ENCODE data around the gene PPP2R3B.
"Not testable (repeated sequence)": the region's sequence is repeated elsewhere in the genome, so short reads cannot be mapped to it uniquely, and the experiment has no call there.

Gene PPP2R3B, protein sequence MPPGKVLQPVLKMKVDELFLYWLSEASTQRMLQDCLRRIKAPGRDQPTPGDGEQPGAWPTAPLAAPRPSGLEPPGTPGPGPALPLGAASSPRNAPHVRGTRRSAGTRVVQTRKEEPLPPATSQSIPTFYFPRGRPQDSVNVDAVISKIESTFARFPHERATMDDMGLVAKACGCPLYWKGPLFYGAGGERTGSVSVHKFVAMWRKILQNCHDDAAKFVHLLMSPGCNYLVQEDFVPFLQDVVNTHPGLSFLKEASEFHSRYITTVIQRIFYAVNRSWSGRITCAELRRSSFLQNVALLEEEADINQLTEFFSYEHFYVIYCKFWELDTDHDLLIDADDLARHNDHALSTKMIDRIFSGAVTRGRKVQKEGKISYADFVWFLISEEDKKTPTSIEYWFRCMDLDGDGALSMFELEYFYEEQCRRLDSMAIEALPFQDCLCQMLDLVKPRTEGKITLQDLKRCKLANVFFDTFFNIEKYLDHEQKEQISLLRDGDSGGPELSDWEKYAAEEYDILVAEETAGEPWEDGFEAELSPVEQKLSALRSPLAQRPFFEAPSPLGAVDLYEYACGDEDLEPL

GRCh38 chrX:386768-387575, at the start of gene PPP2R3B:
TSS of gene PPP2R3B (minus strand) at chrX:386907. CDS start at chrX:386691, 216 bp downstream.
- DNase-seq: peak; percentile 99

DNA sequence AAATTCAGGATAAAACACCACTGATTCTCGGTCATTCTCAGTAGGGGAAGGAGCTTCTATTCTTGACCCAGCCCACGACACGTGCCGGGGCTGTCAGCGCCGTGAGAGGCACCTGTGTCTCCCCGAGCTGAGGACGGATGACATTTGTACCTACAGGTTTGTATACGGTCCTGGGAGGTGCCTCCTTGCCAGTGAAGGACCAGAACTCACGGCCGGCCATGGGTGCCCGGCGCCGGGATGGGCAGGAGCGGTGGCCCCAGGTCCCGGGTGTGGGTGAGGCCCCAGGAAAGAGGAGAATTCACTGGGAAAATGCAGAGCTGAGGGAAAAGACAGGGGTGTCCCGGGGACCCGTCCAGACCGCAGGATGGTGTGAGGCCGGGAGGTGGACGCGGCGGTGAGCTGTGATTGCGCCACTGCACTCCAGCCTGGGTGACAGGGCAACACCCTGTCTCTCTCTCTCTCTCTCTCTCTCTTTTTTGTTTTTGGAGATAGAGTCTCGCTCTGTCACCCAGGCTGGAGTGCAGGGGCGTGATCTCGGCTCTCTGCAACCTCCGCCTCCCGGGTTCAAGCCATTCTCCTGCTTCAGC, 48.9 kb upstream of the PPP2R3B start:
- DNase-seq: no peak

DNA sequence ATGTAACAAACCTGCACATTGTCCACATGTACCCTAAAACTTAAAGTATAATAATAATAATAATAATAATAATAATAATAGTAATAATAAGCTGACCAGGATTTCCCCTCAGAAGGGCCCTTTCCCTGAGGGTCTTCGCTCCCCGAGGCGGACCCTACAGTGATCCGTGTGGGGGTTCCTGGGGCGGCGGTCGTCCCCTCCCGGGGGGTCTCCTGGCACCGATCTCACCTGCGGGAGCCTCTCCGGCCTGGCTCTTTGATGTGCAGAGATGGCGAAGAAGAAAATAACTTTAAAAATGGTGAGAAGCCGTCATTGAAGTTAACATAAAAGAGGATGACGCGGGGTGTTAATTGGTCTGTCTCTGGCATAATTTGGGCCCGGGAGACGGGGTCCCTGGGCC, 48.2 kb upstream of the PPP2R3B start:
- no peak for DNase-seq

DNA sequence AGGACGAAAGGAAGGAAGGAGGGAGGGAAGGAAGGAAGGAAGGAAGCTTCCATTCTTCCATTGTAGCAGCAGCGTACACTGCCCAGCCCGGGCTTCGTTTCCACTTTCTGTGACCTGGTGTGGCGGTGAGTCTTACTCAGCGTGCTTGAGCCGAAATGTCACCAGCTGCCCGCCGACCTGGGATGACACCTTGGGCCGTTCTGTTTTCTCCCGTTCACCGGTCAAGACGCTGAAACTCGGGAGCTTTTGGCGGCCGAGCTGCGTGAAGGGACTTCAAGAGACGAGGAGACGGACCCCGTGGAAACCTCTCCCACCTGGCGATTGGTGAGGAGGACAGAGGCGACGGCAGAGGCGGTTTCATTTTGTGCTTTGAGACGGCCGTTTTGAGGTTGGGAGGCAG, 47.1 kb upstream of the PPP2R3B start:
- DNase-seq: no peak

DNA sequence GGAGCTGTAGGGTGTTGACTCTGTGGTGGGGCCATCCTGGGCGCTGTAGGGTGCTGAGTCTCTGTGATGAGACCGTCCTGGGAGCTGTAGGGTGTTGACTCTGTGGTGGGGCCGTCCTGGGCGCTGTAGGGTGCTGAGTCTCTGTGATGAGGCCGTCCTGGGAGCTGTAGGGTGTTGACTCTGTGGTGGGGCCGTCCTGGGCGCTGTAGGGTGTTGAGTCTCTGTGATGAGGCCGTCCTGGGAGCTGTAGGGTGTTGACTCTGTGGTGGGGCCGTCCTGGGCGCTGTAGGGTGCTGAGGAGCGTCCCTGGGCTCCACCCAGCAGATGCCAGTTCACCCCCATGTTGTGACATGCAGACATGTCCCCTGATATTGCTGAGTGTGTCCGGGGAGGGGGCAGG, 46.0 kb upstream of the PPP2R3B start:
- not testable (repeated sequence) for DNase-seq

DNA sequence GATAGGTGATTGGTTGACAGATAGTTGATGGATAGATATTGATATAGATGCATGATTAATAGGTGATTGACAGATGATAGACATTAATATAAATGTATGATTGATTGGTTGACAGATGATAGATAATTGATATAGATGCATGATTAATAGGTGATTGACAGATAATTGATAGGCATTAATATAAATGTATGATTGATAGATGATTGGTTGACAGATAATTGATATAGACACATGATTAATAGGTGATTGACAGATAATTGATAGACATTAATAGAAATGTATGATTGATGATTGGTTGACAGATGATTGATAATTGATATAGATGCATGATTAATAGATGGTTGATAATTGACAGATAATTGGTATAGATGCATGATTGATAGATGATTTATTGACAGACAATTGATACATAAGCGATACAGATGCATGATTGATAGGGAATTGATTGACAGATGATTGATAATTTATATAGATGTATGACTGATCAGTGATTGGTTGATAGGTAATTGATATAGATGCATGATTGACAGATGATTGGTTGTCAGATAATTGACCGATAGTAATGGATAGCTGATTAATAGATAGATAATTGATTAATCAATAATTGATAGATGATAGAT, 44.9 kb upstream of the PPP2R3B start:
- DNase-seq: no peak

DNA sequence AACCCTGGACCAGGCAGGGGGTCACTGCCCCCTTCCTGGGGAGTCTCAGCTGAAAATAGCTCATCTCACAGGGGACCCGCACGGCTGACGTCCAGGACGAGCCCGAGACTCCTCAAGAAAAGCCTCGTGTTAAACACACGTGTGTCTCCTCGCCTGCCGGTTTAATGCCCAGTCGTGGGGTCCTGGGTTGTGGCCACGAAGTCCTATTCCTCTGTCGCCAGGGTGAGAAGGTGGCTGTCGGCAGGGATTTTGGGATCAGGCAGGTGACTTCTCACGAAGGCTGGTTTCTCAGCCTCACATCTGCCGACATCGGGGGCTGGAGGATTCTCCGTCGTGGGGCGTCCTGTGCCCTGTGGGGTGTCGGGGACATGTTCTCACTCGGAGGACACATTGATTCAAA, 44.3 kb upstream of the PPP2R3B start:
- no peak for DNase-seq

- no peak for DNase-seq
Observed at GRCh38 chrX:429266-429825, 42.6 kb upstream of the PPP2R3B start.

- peak; percentile 33 for DNase-seq
Observed at GRCh38 chrX:427812-428725, 41.4 kb upstream of the PPP2R3B start.

- no peak for DNase-seq
Observed at GRCh38 chrX:426881-427280, 40.2 kb upstream of the PPP2R3B start.

DNA sequence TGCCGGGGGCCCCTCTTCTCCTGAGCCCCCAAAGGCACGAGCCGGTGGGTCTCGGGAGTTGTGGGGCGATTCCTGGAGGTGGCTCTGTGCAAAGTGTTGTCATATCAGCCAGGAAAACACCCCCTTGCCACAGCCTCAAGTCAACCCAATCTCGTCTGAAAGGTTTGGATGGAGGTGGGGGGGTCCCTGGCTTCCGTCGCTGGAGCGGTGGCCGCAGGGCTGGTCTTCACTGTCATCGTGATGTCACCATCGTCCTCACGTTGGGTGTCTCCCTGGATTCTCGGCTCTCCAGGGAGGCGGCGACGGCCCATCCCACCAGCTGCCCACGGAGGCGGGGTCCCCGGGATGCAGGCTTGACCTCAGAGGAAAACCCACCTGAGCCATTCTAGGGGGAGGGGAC, 38.3 kb upstream of the PPP2R3B start:
- no peak for DNase-seq

- DNase-seq: no peak
Observed at GRCh38 chrX:421646-422391, 35.1 kb upstream of the PPP2R3B start.

GRCh38 chrX:420496-421223, 34.0 kb upstream of the PPP2R3B start:
- DNase-seq: no peak

GRCh38 chrX:418927-419729, 32.4 kb upstream of the PPP2R3B start:
- DNase-seq: no peak

DNA sequence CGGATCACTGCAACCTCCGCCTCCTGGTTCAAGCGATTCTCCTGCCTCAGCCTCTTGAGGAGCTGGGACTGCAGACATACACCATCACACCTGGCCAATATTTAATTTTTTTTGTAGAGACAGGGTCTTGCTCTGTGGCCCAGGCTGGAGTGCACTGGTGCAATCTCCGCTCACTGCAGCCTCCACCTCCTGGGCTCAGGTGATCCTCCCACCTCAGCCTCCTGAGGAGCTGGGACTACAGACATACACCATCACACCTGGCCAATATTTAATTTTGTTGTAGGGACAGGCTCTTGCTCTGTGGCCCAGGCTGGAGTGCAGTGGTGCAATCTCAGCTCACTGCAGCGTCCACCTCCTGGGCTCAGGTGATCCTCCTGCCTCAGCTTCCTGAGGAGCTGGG, 28.8 kb upstream of the PPP2R3B start:
- not testable (repeated sequence) for DNase-seq

- DNase-seq: no peak
Observed at GRCh38 chrX:413322-414201, 26.9 kb upstream of the PPP2R3B start.

DNA sequence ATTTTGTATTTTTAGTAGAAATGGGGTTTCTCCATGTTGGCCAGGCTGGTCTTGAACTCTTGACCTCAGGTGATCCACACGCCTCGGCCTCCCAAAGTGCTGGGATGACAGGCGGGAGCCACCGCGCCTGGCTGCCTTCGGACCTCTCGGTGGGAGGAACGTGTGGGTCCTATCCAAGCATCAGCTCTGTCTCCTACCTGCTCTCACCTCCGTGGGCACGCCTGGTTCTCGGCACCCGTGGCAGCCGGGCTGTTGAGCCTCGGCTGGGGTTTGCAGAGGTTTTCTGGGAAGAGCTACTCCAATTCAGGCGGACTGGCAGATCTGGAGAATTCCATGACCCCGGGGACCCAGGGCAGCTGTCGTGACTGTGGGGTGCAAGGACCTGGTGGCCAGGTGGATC, 23.6 kb upstream of the PPP2R3B start:
- DNase-seq: no peak

DNA sequence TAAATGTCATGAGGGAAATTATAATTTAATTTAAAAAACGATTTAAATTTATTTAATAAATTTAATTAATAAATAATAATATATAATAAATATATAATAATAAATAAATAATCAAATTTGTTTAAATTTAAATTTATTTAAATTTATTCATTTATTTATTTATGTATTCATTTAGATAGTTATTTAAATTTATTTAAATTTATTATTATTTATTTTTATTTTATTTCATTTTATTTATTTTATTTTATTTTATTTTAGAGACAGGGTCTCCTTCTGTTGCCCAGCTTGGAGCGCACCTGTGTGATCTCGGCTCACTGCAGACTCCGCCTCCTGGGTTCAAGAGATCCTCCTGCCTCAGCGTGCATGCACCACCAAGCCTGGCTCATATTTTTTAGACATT, 18.4 kb upstream of the PPP2R3B start:
- no peak for DNase-seq

All from activated CD4-positive, alpha-beta T cell treated with anti-CD3 and anti-CD28 coated beads, Interleukin-2, Interleukin-6, amounts not matched to agents 100 ng/mL and 50 ng/mL, durations not matched to agents 16 hours and 8 hours (primary cell).